Thymus (tissue), 11 donors: ENCODE measurements around the gene ST6GAL1. TPM values are rescaled to one million over a fixed set of nuclear protein-coding genes. Genes with fewer than 3 reads are reported as not detected.

ENCODE experiments used
- DNase-seq, 9 donors: peaks; one replicate each; pipeline ENCODE4 v3.0.0-alpha.2; 2013; ENCODE audit warnings: low spot score in 9 of 9, low read depth in 6 of 9, missing footprints in 1 of 9
- H3K27ac ChIP-seq, 2 donors: one replicate each; pipeline ENCODE4 v1.5.1; 2013; ENCODE audit warnings: control low read depth in 1 of 2, low read depth in 1 of 2, low read length in 1 of 2, mild to moderate bottlenecking in 1 of 2, moderate library complexity in 1 of 2
- H3K27me3 ChIP-seq, 2 donors: one replicate each; pipeline ENCODE4 v1.5.1; 2013; ENCODE audit warnings: low read length in 1 of 2; ENCODE audit not compliant: control insufficient read depth in 2 of 2, insufficient read depth in 1 of 2
- H3K36me3 ChIP-seq, 2 donors: one replicate each; pipeline ENCODE4 v1.5.1; 2013; ENCODE audit warnings: low read length in 1 of 2, mild to moderate bottlenecking in 1 of 2, moderate library complexity in 1 of 2; ENCODE audit not compliant: control insufficient read depth in 2 of 2, insufficient read depth in 2 of 2
- H3K4me1 ChIP-seq, 2 donors: one replicate each; pipeline ENCODE4 v1.5.1; 2013; ENCODE audit warnings: low read length in 2 of 2; ENCODE audit not compliant: control insufficient read depth in 2 of 2, insufficient read depth in 2 of 2
- H3K4me3 ChIP-seq, 2 donors: one replicate each; pipeline ENCODE4 v1.5.1; 2013; ENCODE audit warnings: low read length in 2 of 2, control low read depth in 1 of 2, mild to moderate bottlenecking in 1 of 2
- H3K9me3 ChIP-seq, 2 donors: one replicate each; pipeline ENCODE4 v1.5.1; 2013; ENCODE audit warnings: low read length in 1 of 2, mild to moderate bottlenecking in 1 of 2; ENCODE audit not compliant: control insufficient read depth in 2 of 2, insufficient read depth in 1 of 2
- WGBS: extraction: QIAGEN DNeasy Blood & Tissue Kit; methylation state at CpG from one replicate; pipeline ENCODE4 v1.1.7; 2013; 5-methylcytosine and 5-hydroxymethylcytosine counted together
- polyA plus RNA-seq: library from polyadenylated mRNA; stranded (reverse); fragments of 200-250 nt; gene quantifications from one replicate; pipeline ENCODE4 v1.2.3, GENCODE V29; 2013
- total RNA-seq: library from RNA; stranded (reverse); fragments of 120-200 nt; gene quantifications from one replicate; pipeline ENCODE4 v1.2.4, GENCODE V29; 2013
- donor health status: healthy.

Gene ST6GAL1
- total and polyA plus RNA-seq, 2 donors = 37.6 to 39.2 TPM

- DNase-seq = no peak
- WGBS = 96% methylated on average over 1 of the region's 1 CpG
- H3K9me3 ChIP-seq = no peaks in the 10 kb centered on the region
- no peak overlapping the region for H3K4me3 ChIP-seq
- no peak overlapping the region for H3K27ac ChIP-seq
- peaks cover 9 to 31% of the 10 kb centered on the region in 2 donors for H3K36me3 ChIP-seq
- H3K27me3 ChIP-seq = no peaks in the 10 kb centered on the region
- peaks cover 15 to 25% of the 10 kb centered on the region in 2 donors for H3K4me1 ChIP-seq
Measured at GRCh38 chr3:187036394-187036793, 106.1 kb downstream of the ST6GAL1 start.

- Histone ChIP-seq H3K4me3 (no peak overlapping the region), H3K27me3 (no peaks in the 10 kb centered on the region), H3K27ac (no peak overlapping the region), H3K36me3 (peaks cover 16 to 40% of the 10 kb centered on the region in 2 donors), H3K4me1 (peaks cover 10 to 24% of the 10 kb centered on the region in 2 donors), H3K9me3 (no peaks in the 10 kb centered on the region)
- 98% methylated on average over 10 of the region's 10 CpGs for WGBS
- DNase-seq = no peak
Measured at GRCh38 chr3:187039100-187039722, 108.9 kb downstream of the ST6GAL1 start.

- H3K4me1 ChIP-seq = peaks cover 10 to 24% of the 10 kb centered on the region in 2 donors
- peaks cover 16 to 42% of the 10 kb centered on the region in 2 donors for H3K36me3 ChIP-seq
- H3K9me3 ChIP-seq = no peaks in the 10 kb centered on the region
- no peak for DNase-seq
- H3K27ac ChIP-seq = no peak overlapping the region
- no peak overlapping the region for H3K4me3 ChIP-seq
- H3K27me3 ChIP-seq = no peaks in the 10 kb centered on the region
- WGBS = 94% methylated on average over 6 of the region's 6 CpGs
Measured at GRCh38 chr3:187039723-187040414, 109.5 kb downstream of the ST6GAL1 start.

GRCh38 chr3:187040516-187041361 lies 110.4 kb downstream of the ST6GAL1 start:
- peaks cover 10 to 24% of the 10 kb centered on the region in 2 donors for H3K4me1 ChIP-seq
- no peak overlapping the region for H3K4me3 ChIP-seq
- no peaks in the 10 kb centered on the region for H3K27me3 ChIP-seq
- H3K27ac ChIP-seq = peak overlapping the region; percentile 40 to 70
- DNase-seq = no peak
- 96% methylated on average over 5 of the region's 5 CpGs for WGBS
- no peaks in the 10 kb centered on the region for H3K9me3 ChIP-seq
- peaks cover 16 to 45% of the 10 kb centered on the region in 2 donors for H3K36me3 ChIP-seq

GRCh38 chr3:187041362-187042307 lies 111.3 kb downstream of the ST6GAL1 start:
- Histone ChIP-seq H3K9me3 (no peaks in the 10 kb centered on the region), H3K27ac (peak overlapping the region; percentile 43 to 70), H3K4me1 (peaks cover 10 to 24% of the 10 kb centered on the region in 2 donors), H3K4me3 (no peak overlapping the region), H3K36me3 (peaks cover 16 to 52% of the 10 kb centered on the region in 2 donors), H3K27me3 (no peaks in the 10 kb centered on the region)
- 79% methylated on average over 8 of the region's 8 CpGs for WGBS
- peak in 3 of 9 donors; percentile 42 to 70 (median 45) for DNase-seq

- H3K4me1 ChIP-seq = peaks cover 10 to 24% of the 10 kb centered on the region in 2 donors
- peaks cover 16 to 54% of the 10 kb centered on the region in 2 donors for H3K36me3 ChIP-seq
- WGBS = 96% methylated on average over 5 of the region's 5 CpGs
- no peaks in the 10 kb centered on the region for H3K27me3 ChIP-seq
- H3K27ac ChIP-seq = peak overlapping the region; percentile 26 to 61
- DNase-seq = no peak
- no peaks in the 10 kb centered on the region for H3K9me3 ChIP-seq
- no peak overlapping the region for H3K4me3 ChIP-seq
Measured at GRCh38 chr3:187042346-187042745, 112.0 kb downstream of the ST6GAL1 start.

- Histone ChIP-seq H3K4me1 (peaks cover 10 to 24% of the 10 kb centered on the region in 2 donors), H3K27me3 (no peaks in the 10 kb centered on the region), H3K36me3 (peaks cover 16 to 54% of the 10 kb centered on the region in 2 donors), H3K9me3 (no peaks in the 10 kb centered on the region), H3K27ac (peak overlapping the region in 1 of 2 donors; percentile 46), H3K4me3 (no peak overlapping the region)
- no peak for DNase-seq
- WGBS = 98% methylated on average over 8 of the region's 8 CpGs
Measured at GRCh38 chr3:187042874-187043458, 112.6 kb downstream of the ST6GAL1 start.

- Histone ChIP-seq H3K9me3 (no peaks in the 10 kb centered on the region), H3K4me3 (no peak overlapping the region), H3K4me1 (peaks cover 10 to 24% of the 10 kb centered on the region in 2 donors), H3K36me3 (peaks cover 16 to 51% of the 10 kb centered on the region in 2 donors), H3K27ac (no peak overlapping the region), H3K27me3 (no peaks in the 10 kb centered on the region)
- DNase-seq = no peak
- WGBS = 74% methylated on average over 3 of the region's 3 CpGs
Measured at GRCh38 chr3:187044206-187044605, 113.9 kb downstream of the ST6GAL1 start.
